Measurements from ENCODE around the gene TSPOAP1.
A peak's percentile ranks its signal among the peaks of the same experiment; 100 is the strongest.

TSPOAP1 gene

GRCh38 chr17:58337210-58337599 is 8.6 kb upstream of the TSPOAP1 start:
- peak overlapping the region; percentile 13 for H3K4me3 ChIP-seq (ENCODE audit: low read depth, low read length)
- H3K36me3 ChIP-seq (ENCODE audit: control insufficient read depth, insufficient read depth, low read length): no peaks in the 10 kb centered on the region
- H3K27me3 ChIP-seq (ENCODE audit: control insufficient read depth, insufficient read depth, low read length): no peaks in the 10 kb centered on the region
- H3K4me1 ChIP-seq (ENCODE audit: control insufficient read depth, insufficient read depth, low read length): peaks cover 32% of the 10 kb centered on the region
- H3K9ac ChIP-seq (ENCODE audit: low read depth, low read length): peak overlapping the region; percentile 90
- H3K9me3 ChIP-seq (ENCODE audit: control insufficient read depth, insufficient read depth, low read length): no peaks in the 10 kb centered on the region

DNA sequence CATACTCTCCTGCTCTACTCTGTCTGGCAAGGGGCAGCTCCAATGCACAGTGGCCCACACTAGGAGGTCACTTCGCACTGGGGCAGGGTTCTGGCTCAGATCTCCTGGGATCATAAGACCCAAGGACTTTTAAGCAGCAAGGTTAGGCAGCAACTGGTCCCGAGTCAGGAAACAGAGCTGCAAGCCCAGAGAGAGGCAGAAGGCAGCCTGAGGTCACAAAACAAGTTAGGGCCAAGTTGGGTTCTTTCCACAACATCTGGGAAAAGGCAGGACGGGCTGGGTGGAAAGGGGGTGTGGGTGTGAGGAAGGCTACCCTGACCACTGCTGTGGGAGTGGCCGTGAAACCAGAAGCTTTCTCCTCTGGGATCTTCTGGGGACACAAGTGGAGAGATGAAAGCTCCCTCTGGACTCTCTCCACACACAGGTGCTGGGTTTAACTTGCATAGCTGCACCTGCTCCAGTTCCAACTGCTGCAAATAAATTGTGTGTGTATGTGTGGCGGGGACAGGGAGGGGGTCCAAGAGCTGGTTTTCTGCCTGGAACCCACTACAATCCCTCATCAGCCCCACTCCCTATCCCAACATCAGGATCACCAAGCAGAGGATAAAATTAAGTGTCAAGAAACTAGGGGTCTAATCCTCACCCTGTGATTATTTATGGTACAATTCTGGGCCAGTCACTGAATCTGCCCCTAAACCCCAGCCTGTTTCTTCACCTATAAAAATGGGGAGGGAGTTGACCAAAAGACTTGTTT is 8.0 kb upstream of the TSPOAP1 start:
- no peaks in the 10 kb centered on the region for H3K27me3 ChIP-seq (ENCODE audit: control insufficient read depth, insufficient read depth, low read length)
- H3K4me1 ChIP-seq (ENCODE audit: control insufficient read depth, insufficient read depth, low read length): peaks cover 32% of the 10 kb centered on the region
- no peaks in the 10 kb centered on the region for H3K9me3 ChIP-seq (ENCODE audit: control insufficient read depth, insufficient read depth, low read length)
- H3K36me3 ChIP-seq (ENCODE audit: control insufficient read depth, insufficient read depth, low read length): no peaks in the 10 kb centered on the region
- peak overlapping the region; percentile 47 for H3K9ac ChIP-seq (ENCODE audit: low read depth, low read length)
- no peak overlapping the region for H3K4me3 ChIP-seq (ENCODE audit: low read depth, low read length)

GRCh38 chr17:58335779-58336455 is 7.3 kb upstream of the TSPOAP1 start:
- no peaks in the 10 kb centered on the region for H3K27me3 ChIP-seq (ENCODE audit: control insufficient read depth, insufficient read depth, low read length)
- no peaks in the 10 kb centered on the region for H3K9me3 ChIP-seq (ENCODE audit: control insufficient read depth, insufficient read depth, low read length)
- no peak overlapping the region for H3K9ac ChIP-seq (ENCODE audit: low read depth, low read length)
- peaks cover 3% of the 10 kb centered on the region for H3K36me3 ChIP-seq (ENCODE audit: control insufficient read depth, insufficient read depth, low read length)
- no peak overlapping the region for H3K4me3 ChIP-seq (ENCODE audit: low read depth, low read length)
- peaks cover 32% of the 10 kb centered on the region for H3K4me1 ChIP-seq (ENCODE audit: control insufficient read depth, insufficient read depth, low read length)

GRCh38 chr17:58335061-58335731 is 6.6 kb upstream of the TSPOAP1 start:
- Histone ChIP-seq H3K9ac (ENCODE audit: low read depth, low read length) (no peak overlapping the region), H3K4me1 (ENCODE audit: control insufficient read depth, insufficient read depth, low read length) (peaks cover 33% of the 10 kb centered on the region), H3K36me3 (ENCODE audit: control insufficient read depth, insufficient read depth, low read length) (peaks cover 3% of the 10 kb centered on the region), H3K27me3 (ENCODE audit: control insufficient read depth, insufficient read depth, low read length) (no peaks in the 10 kb centered on the region), H3K4me3 (ENCODE audit: low read depth, low read length) (no peak overlapping the region), H3K9me3 (ENCODE audit: control insufficient read depth, insufficient read depth, low read length) (no peaks in the 10 kb centered on the region)

GRCh38 chr17:58334661-58335060 is 6.1 kb upstream of the TSPOAP1 start:
- Histone ChIP-seq H3K36me3 (ENCODE audit: control insufficient read depth, insufficient read depth, low read length) (peaks cover 3% of the 10 kb centered on the region), H3K9ac (ENCODE audit: low read depth, low read length) (no peak overlapping the region), H3K4me3 (ENCODE audit: low read depth, low read length) (no peak overlapping the region), H3K4me1 (ENCODE audit: control insufficient read depth, insufficient read depth, low read length) (peaks cover 34% of the 10 kb centered on the region), H3K27me3 (ENCODE audit: control insufficient read depth, insufficient read depth, low read length) (no peaks in the 10 kb centered on the region), H3K9me3 (ENCODE audit: control insufficient read depth, insufficient read depth, low read length) (no peaks in the 10 kb centered on the region)

DNA sequence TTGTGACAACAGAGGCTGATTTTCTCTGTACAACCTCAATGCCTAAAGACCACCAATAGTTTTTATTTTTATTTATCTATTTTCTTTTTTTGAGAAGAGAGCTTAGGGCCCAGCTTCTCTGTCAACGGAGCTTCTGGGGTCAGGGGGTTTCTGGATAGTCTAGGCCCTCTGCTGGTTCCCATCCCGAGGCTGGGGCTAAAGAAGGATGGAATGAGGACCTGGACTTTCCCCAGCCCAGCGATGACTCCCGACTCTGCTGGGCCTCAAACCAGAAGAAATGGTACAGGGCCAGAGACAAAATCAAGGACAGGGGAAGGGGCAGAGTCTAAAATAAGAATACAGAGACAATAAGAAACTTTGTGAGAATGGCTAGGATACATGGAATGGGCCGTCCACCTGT is 5.7 kb upstream of the TSPOAP1 start:
- H3K36me3 ChIP-seq (ENCODE audit: control insufficient read depth, insufficient read depth, low read length): peaks cover 3% of the 10 kb centered on the region
- no peak overlapping the region for H3K4me3 ChIP-seq (ENCODE audit: low read depth, low read length)
- peaks cover 32% of the 10 kb centered on the region for H3K4me1 ChIP-seq (ENCODE audit: control insufficient read depth, insufficient read depth, low read length)
- H3K9me3 ChIP-seq (ENCODE audit: control insufficient read depth, insufficient read depth, low read length): no peaks in the 10 kb centered on the region
- no peak overlapping the region for H3K9ac ChIP-seq (ENCODE audit: low read depth, low read length)
- H3K27me3 ChIP-seq (ENCODE audit: control insufficient read depth, insufficient read depth, low read length): no peaks in the 10 kb centered on the region

DNA sequence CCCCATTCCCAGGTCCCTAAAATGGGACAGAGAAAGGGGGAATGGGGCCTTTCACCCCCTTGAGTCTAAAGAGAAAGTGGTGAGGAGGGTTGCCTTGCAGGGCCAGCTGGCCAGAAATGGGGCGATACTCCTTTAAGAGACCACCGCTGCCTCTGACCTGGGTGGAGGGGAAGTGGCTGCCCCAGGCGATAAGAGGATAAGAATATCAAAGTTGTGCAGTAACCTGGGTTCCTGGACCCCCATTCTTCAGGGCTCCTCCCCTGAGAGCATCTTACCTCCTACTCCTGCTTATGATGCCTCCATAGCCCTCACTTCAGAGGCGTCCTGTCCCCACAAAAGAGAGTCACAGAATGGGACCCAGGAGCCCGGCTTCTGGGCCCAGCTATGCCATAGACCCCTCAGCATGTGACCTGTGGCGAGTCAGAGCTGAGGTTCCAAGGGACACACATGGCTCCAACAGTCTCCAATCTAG is 5.2 kb upstream of the TSPOAP1 start:
- Histone ChIP-seq H3K27me3 (ENCODE audit: control insufficient read depth, insufficient read depth, low read length) (no peaks in the 10 kb centered on the region), H3K9ac (ENCODE audit: low read depth, low read length) (no peak overlapping the region), H3K36me3 (ENCODE audit: control insufficient read depth, insufficient read depth, low read length) (peaks cover 3% of the 10 kb centered on the region), H3K4me1 (ENCODE audit: control insufficient read depth, insufficient read depth, low read length) (peaks cover 36% of the 10 kb centered on the region), H3K9me3 (ENCODE audit: control insufficient read depth, insufficient read depth, low read length) (no peaks in the 10 kb centered on the region), H3K4me3 (ENCODE audit: low read depth, low read length) (no peak overlapping the region)

- Histone ChIP-seq H3K36me3 (ENCODE audit: control insufficient read depth, insufficient read depth, low read length) (peaks cover 3% of the 10 kb centered on the region), H3K4me3 (ENCODE audit: low read depth, low read length) (peak overlapping the region; percentile 39), H3K9ac (ENCODE audit: low read depth, low read length) (peak overlapping the region; percentile 24), H3K27me3 (ENCODE audit: control insufficient read depth, insufficient read depth, low read length) (no peaks in the 10 kb centered on the region), H3K9me3 (ENCODE audit: control insufficient read depth, insufficient read depth, low read length) (no peaks in the 10 kb centered on the region), H3K4me1 (ENCODE audit: control insufficient read depth, insufficient read depth, low read length) (peaks cover 34% of the 10 kb centered on the region)
These were observed 4.5 kb upstream of the TSPOAP1 start for GRCh38 chr17:58332778-58333735.

DNA sequence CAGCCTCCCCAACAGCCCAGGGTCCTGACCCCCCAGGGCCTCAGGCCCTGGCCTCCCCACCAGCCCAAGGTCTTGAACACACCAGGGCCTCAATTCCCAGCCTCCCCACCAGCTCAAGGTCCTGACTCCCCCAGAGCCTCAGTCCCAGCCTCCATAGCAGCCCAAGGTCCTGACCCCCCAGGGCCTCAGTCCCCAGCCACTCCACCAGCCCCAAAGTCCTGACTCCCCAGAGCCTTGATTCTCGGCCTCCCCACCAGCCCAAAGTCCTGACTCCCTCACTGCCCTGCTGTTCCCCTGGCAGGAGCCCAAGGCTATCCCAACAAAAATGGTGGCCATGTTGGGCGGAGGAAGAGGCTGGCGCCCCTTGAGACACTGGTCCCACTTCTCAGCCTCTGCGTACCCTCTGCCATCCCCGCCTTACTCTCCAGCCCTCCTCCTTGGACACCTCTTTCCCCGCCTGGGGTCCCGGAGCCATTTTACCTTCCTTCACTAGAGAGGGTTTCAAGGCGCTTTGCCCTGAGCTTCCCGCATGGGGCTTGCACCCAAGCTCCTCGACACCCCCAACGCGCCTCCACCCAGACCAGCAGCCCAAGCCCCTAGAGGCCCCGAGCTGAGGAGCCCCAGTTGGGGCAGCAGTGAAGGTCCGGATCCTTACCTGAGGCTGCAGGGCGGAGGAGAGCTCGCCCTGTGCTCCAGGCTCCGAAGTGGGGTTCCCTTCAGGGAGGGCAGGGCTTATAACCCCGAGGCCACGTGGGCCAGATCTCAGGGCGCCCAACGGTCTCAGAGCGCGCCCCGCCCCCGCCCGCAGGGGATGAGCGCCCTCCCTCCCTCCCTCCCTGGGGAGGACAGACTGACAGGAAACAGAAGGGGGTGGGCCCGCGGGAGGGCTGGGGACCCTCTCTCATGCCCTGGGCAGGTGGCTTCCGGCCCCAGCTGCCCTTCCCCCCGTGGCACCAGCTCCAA is 3.5 kb upstream of the TSPOAP1 start:
- H3K9ac ChIP-seq (ENCODE audit: low read depth, low read length): peak overlapping the region; percentile 92
- no peaks in the 10 kb centered on the region for H3K27me3 ChIP-seq (ENCODE audit: control insufficient read depth, insufficient read depth, low read length)
- H3K4me3 ChIP-seq (ENCODE audit: low read depth, low read length): peak overlapping the region; percentile 89
- peaks cover 3% of the 10 kb centered on the region for H3K36me3 ChIP-seq (ENCODE audit: control insufficient read depth, insufficient read depth, low read length)
- H3K4me1 ChIP-seq (ENCODE audit: control insufficient read depth, insufficient read depth, low read length): peaks cover 27% of the 10 kb centered on the region
- no peaks in the 10 kb centered on the region for H3K9me3 ChIP-seq (ENCODE audit: control insufficient read depth, insufficient read depth, low read length)

DNA sequence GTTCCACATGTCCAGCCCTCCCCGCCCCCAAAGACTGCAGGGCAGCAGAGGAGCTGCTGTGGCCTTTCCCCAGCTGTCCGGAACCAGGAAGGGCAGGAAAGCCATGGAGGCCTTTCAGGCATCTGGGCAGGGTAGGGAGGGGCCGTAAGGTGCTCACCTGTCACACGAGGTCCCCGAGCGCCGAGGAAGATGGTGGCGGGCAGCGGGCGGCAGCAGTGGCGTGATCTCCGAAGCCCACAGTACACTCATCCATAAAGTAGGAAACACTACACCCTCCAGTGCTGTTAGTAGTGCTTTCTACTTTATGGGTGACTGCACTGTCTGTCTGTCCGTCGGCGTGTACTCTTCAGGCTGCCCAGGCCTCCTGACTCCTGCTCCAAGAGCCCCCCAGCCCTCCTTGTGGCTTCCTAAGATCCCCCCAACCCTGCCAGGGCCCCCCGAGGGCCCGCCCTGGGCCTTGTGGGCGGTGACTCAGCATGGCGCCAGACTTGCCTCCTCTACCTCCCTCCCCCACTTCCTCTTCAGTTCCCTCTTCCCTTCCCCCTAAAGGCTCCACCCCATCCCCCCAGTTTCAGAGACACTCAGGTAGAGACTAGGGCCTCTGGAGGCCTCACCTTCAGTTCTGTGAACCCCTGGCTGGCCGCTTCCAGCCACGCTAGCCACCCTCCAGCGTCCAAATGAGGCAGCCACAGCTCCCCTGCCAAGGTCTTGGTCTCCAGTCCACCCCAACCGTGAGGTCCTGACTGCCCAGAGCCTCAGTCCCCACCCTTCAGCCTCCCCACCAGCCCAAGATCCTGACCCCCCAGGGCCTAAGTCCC is 2.6 kb upstream of the TSPOAP1 start:
- H3K9ac ChIP-seq (ENCODE audit: low read depth, low read length): peak overlapping the region; percentile 92
- H3K9me3 ChIP-seq (ENCODE audit: control insufficient read depth, insufficient read depth, low read length): no peaks in the 10 kb centered on the region
- H3K36me3 ChIP-seq (ENCODE audit: control insufficient read depth, insufficient read depth, low read length): peaks cover 3% of the 10 kb centered on the region
- H3K4me3 ChIP-seq (ENCODE audit: low read depth, low read length): peak overlapping the region; percentile 89
- H3K4me1 ChIP-seq (ENCODE audit: control insufficient read depth, insufficient read depth, low read length): peaks cover 21% of the 10 kb centered on the region
- no peaks in the 10 kb centered on the region for H3K27me3 ChIP-seq (ENCODE audit: control insufficient read depth, insufficient read depth, low read length)
